GM12878 (cell line): ENCODE measurements around the gene RNASEL. TPM values are rescaled to one million over a fixed set of nuclear protein-coding genes. Genes with fewer than 3 reads are reported as not detected.

ENCODE experiments used
- ATAC-seq: fragments of 200-7000 bp; cut with Tn5 transposase; 3 replicates; pipeline ENCODE4 v1.9.1; 2020; ENCODE audit warnings: mild to moderate bottlenecking, moderate library complexity
- BruUV-seq: library from RNA; stranded (reverse); fragments of 400-500 nt; replicated peaks from 2 replicates; lab custom pipeline; 2021; lab: Mats Ljungman, UMichigan
- CTCF ChIA-PET: fragments of 300-600 bp; sonication (Branson Sonifier 250); formaldehyde crosslinking; extraction: SDS; loops from one replicate; lab custom pipeline; 2021; ENCODE audit warnings: inconsistent platforms; lab: Yijun Ruan, JAX
- POLR2A ChIA-PET: fragments of 350-600 bp; formaldehyde crosslinking; extraction: SDS; loops from one replicate; lab custom pipeline; 2021; ENCODE audit warnings: inconsistent platforms; lab: Charles Lee
- RAD21 ChIA-PET: fragments of 300-600 bp; sonication (Branson Sonifier 250); formaldehyde crosslinking; loops from one replicate; lab custom pipeline; 2023; ENCODE audit warnings: antibody characterized with exemption; ENCODE audit not compliant: unreplicated experiment; lab: Charles Lee
- SMC1A ChIA-PET: fragments of 300-600 bp; sonication (Branson Sonifier 250); formaldehyde crosslinking; loops from one replicate; lab custom pipeline; 2023; ENCODE audit not compliant: unreplicated experiment, uncharacterized antibody; lab: Charles Lee
- DNase-seq: peaks from one replicate; pipeline ENCODE4 v3.0.0-alpha.2; 2011; ENCODE audit warnings: low read depth, low spot score
- FAIRE-seq: peaks from 3 replicates; lab custom pipeline; 2011; peaks lifted over from hg19 to GRCh38; lab: Jason Lieb, UNC
- H2AFZ ChIP-seq: 2 replicates; pipeline ENCODE4 v1.6.0; 2011; ENCODE audit warnings: low read depth, low read length, control low read depth; ENCODE audit not compliant: control insufficient read depth
- H3K27ac ChIP-seq: 2 replicates; pipeline ENCODE4 v1.5.1; 2011; ENCODE audit warnings: control low read depth; ENCODE audit not compliant: control insufficient read depth, insufficient read depth
- H3K27me3 ChIP-seq, 2 experiments: replicated peaks in 1 of 2; 2 replicates each; pipeline versions ENCODE4 v1.6.0 to v1.6.1; 2011; ENCODE audit warnings: low read length in 1 of 2; ENCODE audit not compliant: control insufficient read depth in 2 of 2, insufficient read depth in 2 of 2
- H3K36me3 ChIP-seq, 2 experiments: 2 replicates each; pipeline ENCODE4 v1.5.1; 2011; ENCODE audit warnings: low read length in 1 of 2; ENCODE audit not compliant: control insufficient read depth in 2 of 2, insufficient read depth in 2 of 2
- H3K4me1 ChIP-seq: 2 replicates; pipeline ENCODE4 v1.6.1; 2011; ENCODE audit warnings: mild to moderate bottlenecking, low read length, moderate library complexity, mixed read lengths; ENCODE audit not compliant: control insufficient read depth, insufficient read depth
- H3K4me2 ChIP-seq: 2 replicates; pipeline ENCODE4 v1.6.0; 2011; ENCODE audit warnings: control low read depth; ENCODE audit not compliant: control insufficient read depth, insufficient read depth
- H3K4me3 ChIP-seq: fragments of 200-600 bp; sonication (generic); 2 replicates; pipeline ENCODE4 v1.5.1; 2016
- H3K79me2 ChIP-seq: 2 replicates; pipeline ENCODE4 v1.6.0; 2011; ENCODE audit warnings: low read length; ENCODE audit not compliant: control insufficient read depth, insufficient read depth
- H3K9ac ChIP-seq: 2 replicates; pipeline ENCODE4 v1.8.0; 2011; ENCODE audit warnings: low read length, control low read depth, mixed read lengths; ENCODE audit not compliant: control insufficient read depth, insufficient read depth
- H3K9me3 ChIP-seq: replicated peaks from 3 replicates; pipeline ENCODE4 v1.5.1; 2011; ENCODE audit warnings: mild to moderate bottlenecking, low read length; ENCODE audit not compliant: control insufficient read depth, insufficient read depth
- H4K20me1 ChIP-seq: 2 replicates; pipeline ENCODE4 v1.6.0; 2011; ENCODE audit not compliant: control insufficient read depth, insufficient read depth
- CEBPZ ChIP-seq: fragments of 150-350 bp; IDR thresholded peaks from 2 replicates; pipeline ENCODE4 v1.6.1; 2016; ENCODE audit warnings: low read depth, low read length
- JUNB ChIP-seq: IDR thresholded peaks from 2 replicates; pipeline ENCODE4 v1.6.1; 2016; ENCODE audit warnings: antibody characterized with exemption, mild to moderate bottlenecking
- MEF2B ChIP-seq: fragments of 450-650 bp; IDR thresholded peaks from 2 replicates; pipeline ENCODE4 v1.6.1; 2018; ENCODE audit warnings: mild to moderate bottlenecking, moderate library complexity; ENCODE audit not compliant: partially characterized antibody, poor library complexity, severe bottlenecking
- MLLT1 ChIP-seq: fragments of 450-650 bp; IDR thresholded peaks from 2 replicates; pipeline ENCODE4 v1.6.1; 2016; ENCODE audit warnings: mild to moderate bottlenecking
- NBN ChIP-seq: fragments of 450-650 bp; IDR thresholded peaks from 2 replicates; pipeline ENCODE4 v1.6.1; 2016
- NFYA ChIP-seq: IDR thresholded peaks from 2 replicates; pipeline ENCODE4 v1.6.1; 2011; ENCODE audit warnings: low read depth, mild to moderate bottlenecking, low read length, improper control_type of control experiment, borderline replicate concordance
- RBBP5 ChIP-seq: fragments of 200-600 bp; sonication (generic); conservative IDR thresholded peaks from 2 replicates; pipeline ENCODE4 v1.6.1; 2016
- REST ChIP-seq: IDR thresholded peaks from 2 replicates; pipeline ENCODE4 v1.6.1; 2012; ENCODE audit warnings: mild to moderate bottlenecking, low read depth, low read length
- SIN3A ChIP-seq: IDR thresholded peaks from 2 replicates; pipeline ENCODE4 v1.6.1; 2012; ENCODE audit warnings: low read depth, low read length, improper control_type of control experiment
- STAT3 ChIP-seq: IDR thresholded peaks from 2 replicates; pipeline ENCODE4 v1.6.1; 2011; ENCODE audit warnings: low read depth, low read length, improper control_type of control experiment
- ZBED1 ChIP-seq: IDR thresholded peaks from 2 replicates; pipeline ENCODE4 v1.6.1; 2016; ENCODE audit warnings: borderline replicate concordance
- WGBS: methylation state at CpG from one replicate; pipeline ENCODE4 v1.1.6; 2016; ENCODE audit warnings: low lambda C conversion rate; ENCODE audit not compliant: insufficient replicate concordance, insufficient coverage; ENCODE audit errors: missing lambda C conversion rate; 5-methylcytosine and 5-hydroxymethylcytosine counted together
- in situ Hi-C: fragments of 300-500 bp; cut with MboI; formaldehyde crosslinking; loops from 9 replicates; pipeline ENCODE4 v1.14.3; 2018; ENCODE audit warnings: mixed read lengths
- intact Hi-C: fragments of 100-400 bp; cut with micrococcal nuclease; formaldehyde crosslinking; loops from one replicate; pipeline ENCODE4 v1.14.2; 2022; ENCODE audit not compliant: unreplicated experiment
- polyA plus RNA-seq, 11 experiments: library from polyadenylated mRNA; depleted of rRNA in 4 of 11; unstranded in 6 of 11; stranded (reverse) in 5 of 11; fragments of >200 nt; fragmentation: Nextera tagmentation in 4 of 11; fragmentation: Illumina TruSeq in 1 of 11; extraction: Ambion mirVana in 4 of 11; extraction: Trizol in 1 of 11; gene quantifications; 1 replicate in 1 of 11; 2 replicates in 10 of 11; pipeline versions ENCODE4 v1.2.1 to v1.2.3, GENCODE V29; 2011 to 2016; ENCODE audit warnings: inconsistent platforms in 2 of 11, missing spikeins in 2 of 11, low read depth in 1 of 11
- total RNA-seq, 4 experiments: library from RNA; depleted of rRNA in 3 of 4; stranded (reverse); fragments of >200 nt in 3 of 4; fragmentation: Illumina TruSeq in 1 of 4; extraction: Trizol in 1 of 4; gene quantifications; 2 replicates each; pipeline versions ENCODE4 v1.2.1 to v1.2.3, GENCODE V29; 2013 to 2021
- TF ChIP-seq, protein P1 (sequence below): fragments of 450-650 bp; IDR thresholded peaks from 2 replicates; pipeline ENCODE4 v1.6.1; 2017; ENCODE audit warnings: borderline replicate concordance

The RNASEL gene
- total and polyA plus RNA-seq, 10 of the 15 experiments (the other 5 are each of a cell fraction or from before 2014, with no cell fraction given) = 3.0 to 10.8 (median 5.0) TPM

DNA sequence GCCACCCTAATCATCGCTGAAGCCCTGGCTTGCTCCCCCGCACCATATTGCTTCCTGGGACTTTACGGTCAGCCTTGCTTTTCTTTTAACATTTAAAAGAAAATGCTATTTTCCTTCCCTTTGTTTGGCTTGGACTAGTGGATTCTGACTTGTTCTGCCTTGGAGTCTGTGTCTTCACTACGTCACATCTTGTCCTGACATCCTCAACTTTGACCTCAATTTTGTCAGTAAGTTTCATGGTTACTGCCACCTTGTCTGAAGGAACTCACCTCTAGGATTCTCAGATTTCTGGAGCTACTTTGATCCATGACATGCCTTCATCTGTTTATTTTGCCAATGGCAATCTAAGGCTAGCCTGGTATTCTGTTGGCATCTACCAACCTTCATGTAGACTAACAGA lies 4.3 kb downstream of the RNASEL start:
- Histone ChIP-seq H4K20me1 (no peaks in the 10 kb centered on the region), H2AFZ (no peak overlapping the region), H3K9ac (no peak overlapping the region), H3K36me3 (peaks cover 0 to 7% of the 10 kb centered on the region in 2 experiments; a peak in 2 of 4 replicates), H3K79me2 (no peaks in the 10 kb centered on the region), H3K27me3 (no peaks in the 10 kb centered on the region), H3K9me3 (no peaks in the 10 kb centered on the region), H3K4me2 (peak overlapping the region; percentile 5; the same call in 1 of the 2 replicates), H3K27ac (no peak overlapping the region), H3K4me1 (peaks cover 5% of the 10 kb centered on the region; the same call in 1 of the 2 replicates), H3K4me3 (no peak overlapping the region)
- TF ChIP-seq CEBPZ (no peak), REST (no peak), NFYA (no peak), ZBED1 (no peak), JUNB (no peak), MEF2B (no peak), RBBP5 (no peak), SIN3A (no peak), MLLT1 (no peak), STAT3 (no peak), NBN (no peak)
- TF ChIP-seq, protein P1, sequence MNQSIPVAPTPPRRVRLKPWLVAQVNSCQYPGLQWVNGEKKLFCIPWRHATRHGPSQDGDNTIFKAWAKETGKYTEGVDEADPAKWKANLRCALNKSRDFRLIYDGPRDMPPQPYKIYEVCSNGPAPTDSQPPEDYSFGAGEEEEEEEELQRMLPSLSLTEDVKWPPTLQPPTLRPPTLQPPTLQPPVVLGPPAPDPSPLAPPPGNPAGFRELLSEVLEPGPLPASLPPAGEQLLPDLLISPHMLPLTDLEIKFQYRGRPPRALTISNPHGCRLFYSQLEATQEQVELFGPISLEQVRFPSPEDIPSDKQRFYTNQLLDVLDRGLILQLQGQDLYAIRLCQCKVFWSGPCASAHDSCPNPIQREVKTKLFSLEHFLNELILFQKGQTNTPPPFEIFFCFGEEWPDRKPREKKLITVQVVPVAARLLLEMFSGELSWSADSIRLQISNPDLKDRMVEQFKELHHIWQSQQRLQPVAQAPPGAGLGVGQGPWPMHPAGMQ = no peak
- ChIA-PET RAD21 (no interaction called here), POLR2A (no interaction called here), SMC1A (interaction anchor here (1.1 to 28.0 kb wide), 2 partner anchors 10 to 202 kb away, joined by 3 to 1145 read pairs; partner anchors contain the start of gene NPL), CTCF (interaction anchor here (1.1 to 37.4 kb wide), 5 partner anchors 10 to 204 kb away, joined by 3 to 1888 read pairs (median 4); partner anchors contain the start of gene NPL)
- in situ Hi-C loops (no loop called here), intact Hi-C loops (no loop called here)
- FAIRE-seq (peak; percentile 52), ATAC-seq (no peak), DNase-seq (no peak)
- no TSS peak for BruUV-seq
- WGBS = 84% methylated on average over 4 of the region's 4 CpGs
